Measurements from ENCODE around the gene FAM120B. TPM values are rescaled to one million over a fixed set of nuclear protein-coding genes. Genes with fewer than 3 reads are reported as not detected.

The FAM120B gene
- polyA plus RNA-seq, 1 donor from 2014 or later: 17.9 TPM

GRCh38 chr6:170311696-170312095, 5.1 kb downstream of the FAM120B start:
- no peak overlapping the region for H3K4me3 ChIP-seq (ENCODE audit: low read length)
- no peaks in the 10 kb centered on the region for H3F3A ChIP-seq (ENCODE audit: insufficient read depth, low read length, poor library complexity, severe bottlenecking)
- no peaks in the 10 kb centered on the region for H4K20me1 ChIP-seq (ENCODE audit: insufficient read depth)
- H3K9ac ChIP-seq (ENCODE audit: low read length): no peak overlapping the region
- no peak overlapping the region for H3K4me2 ChIP-seq (ENCODE audit: low read length)
- no peak for TF ChIP-seq TAF1 (IDR thresholded peaks at IDR 0.05; ENCODE audit: low read depth)
- H3K79me2 ChIP-seq (replicated peaks; ENCODE audit: insufficient read depth, low read length): peaks cover 11% of the 10 kb centered on the region
- H2AFZ ChIP-seq (ENCODE audit: low read depth, low read length): no peak overlapping the region
- H3K27me3 ChIP-seq (ENCODE audit: insufficient read depth, low read depth, low read length): no peaks in the 10 kb centered on the region
- no peak overlapping the region for H3K27ac ChIP-seq (ENCODE audit: low read length)
- no peaks in the 10 kb centered on the region for H3K9me3 ChIP-seq (ENCODE audit: low read length)
- no peaks in the 10 kb centered on the region for H3K9me2 ChIP-seq (ENCODE audit: insufficient read depth, low read length)
- no peaks in the 10 kb centered on the region for H3K36me3 ChIP-seq (ENCODE audit: insufficient read depth, low read length)

- Histone ChIP-seq H3F3A (ENCODE audit: insufficient read depth, low read length, poor library complexity, severe bottlenecking) (no peaks in the 10 kb centered on the region), H4K20me1 (ENCODE audit: insufficient read depth) (no peaks in the 10 kb centered on the region), H3K9me2 (ENCODE audit: insufficient read depth, low read length) (no peaks in the 10 kb centered on the region), H2AFZ (ENCODE audit: low read depth, low read length) (no peak overlapping the region), H3K4me3 (ENCODE audit: low read length) (no peak overlapping the region), H3K27ac (ENCODE audit: low read length) (no peak overlapping the region), H3K9ac (ENCODE audit: low read length) (no peak overlapping the region), H3K27me3 (ENCODE audit: insufficient read depth, low read depth, low read length) (no peaks in the 10 kb centered on the region), H3K9me3 (ENCODE audit: low read length) (no peaks in the 10 kb centered on the region), H3K36me3 (ENCODE audit: insufficient read depth, low read length) (no peaks in the 10 kb centered on the region), H3K4me2 (ENCODE audit: low read length) (no peak overlapping the region), H3K79me2 (replicated peaks; ENCODE audit: insufficient read depth, low read length) (peaks cover 6% of the 10 kb centered on the region)
- TF ChIP-seq MXI1 (conservative IDR thresholded peaks at IDR 0.05; ENCODE audit: poor library complexity, severe bottlenecking): no peak
Measured at GRCh38 chr6:170312876-170313275, 6.3 kb downstream of the FAM120B start.

GRCh38 chr6:170313716-170314295, 7.2 kb downstream of the FAM120B start:
- Histone ChIP-seq H3K27me3 (ENCODE audit: insufficient read depth, low read depth, low read length) (no peaks in the 10 kb centered on the region), H3K9me3 (ENCODE audit: low read length) (no peaks in the 10 kb centered on the region), H3K9ac (ENCODE audit: low read length) (no peak overlapping the region), H3K79me2 (replicated peaks; ENCODE audit: insufficient read depth, low read length) (peaks cover 6% of the 10 kb centered on the region), H4K20me1 (ENCODE audit: insufficient read depth) (no peaks in the 10 kb centered on the region), H2AFZ (ENCODE audit: low read depth, low read length) (no peak overlapping the region), H3K27ac (ENCODE audit: low read length) (no peak overlapping the region), H3K4me3 (ENCODE audit: low read length) (no peak overlapping the region), H3K36me3 (ENCODE audit: insufficient read depth, low read length) (no peaks in the 10 kb centered on the region), H3K9me2 (ENCODE audit: insufficient read depth, low read length) (no peaks in the 10 kb centered on the region), H3K4me2 (ENCODE audit: low read length) (no peak overlapping the region), H3F3A (ENCODE audit: insufficient read depth, low read length, poor library complexity, severe bottlenecking) (no peaks in the 10 kb centered on the region)
- TF ChIP-seq CTCF (IDR thresholded peaks at IDR 0.05; ENCODE audit: poor library complexity, severe bottlenecking): no peak

DNA sequence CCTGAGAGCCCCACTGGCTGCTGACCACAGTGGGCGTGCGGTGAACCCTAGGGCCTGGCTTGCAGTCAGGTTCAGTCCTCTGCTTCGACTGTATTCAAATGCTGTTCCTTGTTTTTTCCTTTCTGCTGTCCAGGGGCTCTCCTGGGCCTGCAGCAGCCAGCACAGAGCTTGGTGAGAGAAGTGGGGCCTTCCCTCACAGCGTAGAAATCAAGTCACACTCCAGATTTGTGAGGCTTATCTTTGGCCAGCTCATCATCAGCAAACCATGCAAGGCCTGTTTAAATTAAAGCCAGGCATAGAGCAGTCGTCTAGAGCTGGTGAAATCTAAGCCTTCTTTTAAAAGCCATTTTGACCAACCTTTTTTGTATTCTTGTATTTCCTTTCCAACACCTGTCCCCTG, 8.4 kb downstream of the FAM120B start:
- Histone ChIP-seq H3K4me3 (ENCODE audit: low read length) (no peak overlapping the region), H3K79me2 (replicated peaks; ENCODE audit: insufficient read depth, low read length) (no peaks in the 10 kb centered on the region), H4K20me1 (ENCODE audit: insufficient read depth) (no peaks in the 10 kb centered on the region)

More for the DNA sequence above, 8.4 kb downstream of the FAM120B start:
- Histone ChIP-seq H3K9me3 (ENCODE audit: low read length) (no peaks in the 10 kb centered on the region), H3K9me2 (ENCODE audit: insufficient read depth, low read length) (no peaks in the 10 kb centered on the region), H2AFZ (ENCODE audit: low read depth, low read length) (no peak overlapping the region), H3K4me2 (ENCODE audit: low read length) (no peak overlapping the region), H3K27ac (ENCODE audit: low read length) (no peak overlapping the region), H3K9ac (ENCODE audit: low read length) (no peak overlapping the region), H3K36me3 (ENCODE audit: insufficient read depth, low read length) (no peaks in the 10 kb centered on the region), H3F3A (ENCODE audit: insufficient read depth, low read length, poor library complexity, severe bottlenecking) (no peaks in the 10 kb centered on the region), H3K27me3 (ENCODE audit: insufficient read depth, low read depth, low read length) (no peaks in the 10 kb centered on the region)
- TF ChIP-seq MXI1 (conservative IDR thresholded peaks at IDR 0.05; ENCODE audit: poor library complexity, severe bottlenecking) (no peak), EZH2 (IDR thresholded peaks at IDR 0.05; ENCODE audit: borderline replicate concordance, insufficient read depth, low read length, poor library complexity, severe bottlenecking) (no peak), REST (IDR thresholded peaks at IDR 0.05; ENCODE audit: borderline replicate concordance) (no peak), SMC3 (conservative IDR thresholded peaks at IDR 0.05; ENCODE audit: poor library complexity) (no peak)
